ENCODE measurements around the gene TNRC6A. TPM values are rescaled to one million over a fixed set of nuclear protein-coding genes. Genes with fewer than 3 reads are reported as not detected.

TNRC6A gene
- total and polyA plus RNA-seq, 2 of the 13 experiments (the other 11 are each of a cell fraction or from before 2014, with no cell fraction given): 30.9 to 43.6 TPM

DNA sequence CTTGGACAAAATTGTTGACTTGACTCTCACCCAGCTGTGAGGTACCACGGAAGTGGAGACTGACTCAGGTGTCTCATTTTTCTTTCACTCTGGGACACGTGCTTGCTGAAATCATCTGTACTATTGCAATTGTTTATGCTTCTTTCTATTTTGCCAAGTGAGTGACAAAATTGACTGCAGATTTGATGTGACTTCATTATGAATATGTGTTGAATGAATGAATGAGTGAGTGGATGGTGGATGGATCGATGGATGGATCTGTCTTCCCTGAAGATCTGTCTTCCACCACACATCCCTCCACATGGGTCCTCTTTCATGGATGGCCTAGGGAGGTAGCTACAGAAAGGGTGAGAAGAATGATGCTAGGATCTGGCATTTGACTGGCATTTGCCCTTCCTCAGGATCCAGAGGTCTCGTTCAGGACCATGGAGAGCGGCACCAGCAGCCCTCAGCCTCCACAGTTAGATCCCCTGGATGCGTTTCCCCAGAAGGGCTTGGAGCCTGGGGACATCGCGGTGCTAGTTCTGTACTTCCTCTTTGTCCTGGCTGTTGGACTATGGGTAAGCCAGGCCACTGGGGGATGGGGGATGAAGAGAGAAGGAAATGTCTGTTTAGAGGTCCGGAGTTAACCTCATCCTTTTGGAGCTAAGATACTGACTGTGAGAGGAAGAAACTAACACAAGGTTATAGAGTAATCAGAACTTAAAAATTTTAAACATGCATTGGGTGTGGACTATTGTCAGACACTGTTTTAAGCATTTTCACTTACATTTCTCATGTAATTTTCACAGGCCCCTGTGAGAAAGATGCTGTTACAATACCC lies 129.0 kb downstream of the TNRC6A start (continued):
- TF ChIP-seq, protein P1, sequence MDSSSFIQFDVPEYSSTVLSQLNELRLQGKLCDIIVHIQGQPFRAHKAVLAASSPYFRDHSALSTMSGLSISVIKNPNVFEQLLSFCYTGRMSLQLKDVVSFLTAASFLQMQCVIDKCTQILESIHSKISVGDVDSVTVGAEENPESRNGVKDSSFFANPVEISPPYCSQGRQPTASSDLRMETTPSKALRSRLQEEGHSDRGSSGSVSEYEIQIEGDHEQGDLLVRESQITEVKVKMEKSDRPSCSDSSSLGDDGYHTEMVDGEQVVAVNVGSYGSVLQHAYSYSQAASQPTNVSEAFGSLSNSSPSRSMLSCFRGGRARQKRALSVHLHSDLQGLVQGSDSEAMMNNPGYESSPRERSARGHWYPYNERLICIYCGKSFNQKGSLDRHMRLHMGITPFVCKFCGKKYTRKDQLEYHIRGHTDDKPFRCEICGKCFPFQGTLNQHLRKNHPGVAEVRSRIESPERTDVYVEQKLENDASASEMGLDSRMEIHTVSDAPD (CRISPR knock-in tag; IDR thresholded peaks at IDR 0.05): no peak; the same call in 1 of the 2 replicates
- peak; percentile 78; the same call in 1 of the 2 replicates for TF ChIP-seq ZNF788 (CRISPR knock-in tag; IDR thresholded peaks at IDR 0.05; ENCODE audit: borderline replicate concordance)
- TF ChIP-seq, protein P2, sequence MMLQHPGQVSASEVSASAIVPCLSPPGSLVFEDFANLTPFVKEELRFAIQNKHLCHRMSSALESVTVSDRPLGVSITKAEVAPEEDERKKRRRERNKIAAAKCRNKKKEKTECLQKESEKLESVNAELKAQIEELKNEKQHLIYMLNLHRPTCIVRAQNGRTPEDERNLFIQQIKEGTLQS (CRISPR knock-in tag; IDR thresholded peaks at IDR 0.05): 0 out of 2 replicates have a peak, but pooled peaks have one; percentile 63
- TF ChIP-seq KDM4B (CRISPR knock-in tag; IDR thresholded peaks at IDR 0.05): peak; percentile 99
- TF ChIP-seq SOX5 (CRISPR knock-in tag; IDR thresholded peaks at IDR 0.05; ENCODE audit: borderline replicate concordance): peak; percentile 65; the same call in 1 of the 2 replicates
- TF ChIP-seq AGO1 (IDR thresholded peaks at IDR 0.05; ENCODE audit: low read depth, low read length, poor library complexity, severe bottlenecking): no peak
- TF ChIP-seq ZSCAN22 (CRISPR knock-in tag; IDR thresholded peaks at IDR 0.05): no peak
- no peak for TF ChIP-seq LCORL (IDR thresholded peaks at IDR 0.05)
- TF ChIP-seq LCORL (CRISPR knock-in tag; IDR thresholded peaks at IDR 0.05): peak; percentile 50; the same call in 1 of the 2 replicates
- TF ChIP-seq SMYD3 (CRISPR knock-in tag; IDR thresholded peaks at IDR 0.05): peak; percentile 91; the same call in 1 of the 2 replicates
- TF ChIP-seq ZNF274 (CRISPR knock-in tag; IDR thresholded peaks at IDR 0.05): peak; percentile 78; the same call in 1 of the 2 replicates
- TF ChIP-seq MEIS1 (CRISPR knock-in tag; IDR thresholded peaks at IDR 0.05; ENCODE audit: borderline replicate concordance): no peak
- TF ChIP-seq ZBTB7B (CRISPR knock-in tag; IDR thresholded peaks at IDR 0.05): peak; percentile 75
- TF ChIP-seq, protein P3, sequence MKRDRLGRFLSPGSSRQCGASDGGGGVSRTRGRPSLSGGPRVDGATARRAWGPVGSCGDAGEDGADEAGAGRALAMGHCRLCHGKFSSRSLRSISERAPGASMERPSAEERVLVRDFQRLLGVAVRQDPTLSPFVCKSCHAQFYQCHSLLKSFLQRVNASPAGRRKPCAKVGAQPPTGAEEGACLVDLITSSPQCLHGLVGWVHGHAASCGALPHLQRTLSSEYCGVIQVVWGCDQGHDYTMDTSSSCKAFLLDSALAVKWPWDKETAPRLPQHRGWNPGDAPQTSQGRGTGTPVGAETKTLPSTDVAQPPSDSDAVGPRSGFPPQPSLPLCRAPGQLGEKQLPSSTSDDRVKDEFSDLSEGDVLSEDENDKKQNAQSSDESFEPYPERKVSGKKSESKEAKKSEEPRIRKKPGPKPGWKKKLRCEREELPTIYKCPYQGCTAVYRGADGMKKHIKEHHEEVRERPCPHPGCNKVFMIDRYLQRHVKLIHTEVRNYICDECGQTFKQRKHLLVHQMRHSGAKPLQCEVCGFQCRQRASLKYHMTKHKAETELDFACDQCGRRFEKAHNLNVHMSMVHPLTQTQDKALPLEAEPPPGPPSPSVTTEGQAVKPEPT (CRISPR knock-in tag; IDR thresholded peaks at IDR 0.05; ENCODE audit: low read depth): 0 out of 2 replicates have a peak, but pooled peaks have one; percentile 70
- no peak for TF ChIP-seq SRSF1 (optimal IDR thresholded peaks at IDR 0.05; ENCODE audit: low read depth, low read length)
- TF ChIP-seq, protein P4, sequence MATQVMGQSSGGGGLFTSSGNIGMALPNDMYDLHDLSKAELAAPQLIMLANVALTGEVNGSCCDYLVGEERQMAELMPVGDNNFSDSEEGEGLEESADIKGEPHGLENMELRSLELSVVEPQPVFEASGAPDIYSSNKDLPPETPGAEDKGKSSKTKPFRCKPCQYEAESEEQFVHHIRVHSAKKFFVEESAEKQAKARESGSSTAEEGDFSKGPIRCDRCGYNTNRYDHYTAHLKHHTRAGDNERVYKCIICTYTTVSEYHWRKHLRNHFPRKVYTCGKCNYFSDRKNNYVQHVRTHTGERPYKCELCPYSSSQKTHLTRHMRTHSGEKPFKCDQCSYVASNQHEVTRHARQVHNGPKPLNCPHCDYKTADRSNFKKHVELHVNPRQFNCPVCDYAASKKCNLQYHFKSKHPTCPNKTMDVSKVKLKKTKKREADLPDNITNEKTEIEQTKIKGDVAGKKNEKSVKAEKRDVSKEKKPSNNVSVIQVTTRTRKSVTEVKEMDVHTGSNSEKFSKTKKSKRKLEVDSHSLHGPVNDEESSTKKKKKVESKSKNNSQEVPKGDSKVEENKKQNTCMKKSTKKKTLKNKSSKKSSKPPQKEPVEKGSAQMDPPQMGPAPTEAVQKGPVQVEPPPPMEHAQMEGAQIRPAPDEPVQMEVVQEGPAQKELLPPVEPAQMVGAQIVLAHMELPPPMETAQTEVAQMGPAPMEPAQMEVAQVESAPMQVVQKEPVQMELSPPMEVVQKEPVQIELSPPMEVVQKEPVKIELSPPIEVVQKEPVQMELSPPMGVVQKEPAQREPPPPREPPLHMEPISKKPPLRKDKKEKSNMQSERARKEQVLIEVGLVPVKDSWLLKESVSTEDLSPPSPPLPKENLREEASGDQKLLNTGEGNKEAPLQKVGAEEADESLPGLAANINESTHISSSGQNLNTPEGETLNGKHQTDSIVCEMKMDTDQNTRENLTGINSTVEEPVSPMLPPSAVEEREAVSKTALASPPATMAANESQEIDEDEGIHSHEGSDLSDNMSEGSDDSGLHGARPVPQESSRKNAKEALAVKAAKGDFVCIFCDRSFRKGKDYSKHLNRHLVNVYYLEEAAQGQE (IDR thresholded peaks at IDR 0.05; ENCODE audit: borderline replicate concordance in 1 of 2, low read depth in 1 of 2, low read length in 2 of 2): peak in 1 of 2 experiments; percentile 99
- no peak for TF ChIP-seq IKZF1 (IDR thresholded peaks at IDR 0.05)
- TF ChIP-seq, protein P5, sequence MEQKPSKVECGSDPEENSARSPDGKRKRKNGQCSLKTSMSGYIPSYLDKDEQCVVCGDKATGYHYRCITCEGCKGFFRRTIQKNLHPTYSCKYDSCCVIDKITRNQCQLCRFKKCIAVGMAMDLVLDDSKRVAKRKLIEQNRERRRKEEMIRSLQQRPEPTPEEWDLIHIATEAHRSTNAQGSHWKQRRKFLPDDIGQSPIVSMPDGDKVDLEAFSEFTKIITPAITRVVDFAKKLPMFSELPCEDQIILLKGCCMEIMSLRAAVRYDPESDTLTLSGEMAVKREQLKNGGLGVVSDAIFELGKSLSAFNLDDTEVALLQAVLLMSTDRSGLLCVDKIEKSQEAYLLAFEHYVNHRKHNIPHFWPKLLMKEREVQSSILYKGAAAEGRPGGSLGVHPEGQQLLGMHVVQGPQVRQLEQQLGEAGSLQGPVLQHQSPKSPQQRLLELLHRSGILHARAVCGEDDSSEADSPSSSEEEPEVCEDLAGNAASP (CRISPR knock-in tag; IDR thresholded peaks at IDR 0.05; ENCODE audit: borderline replicate concordance): peak; percentile 85
- peak; percentile 93; the same call in 1 of the 2 replicates for TF ChIP-seq ZNF816 (CRISPR knock-in tag; IDR thresholded peaks at IDR 0.05; ENCODE audit: borderline replicate concordance)
- peak; percentile 98; the same call in 1 of the 2 replicates for TF ChIP-seq SP140L (CRISPR knock-in tag; IDR thresholded peaks at IDR 0.05; ENCODE audit: borderline replicate concordance)
